Stimulated activated CD8-positive, alpha-beta memory T cell treated with anti-CD3 and anti-CD28 coated beads, Interleukin-4, amount 100 ng/mL, for 48 hours (primary cell): ENCODE results near the gene MPND.

ENCODE experiments used
- DNase-seq: peaks from one replicate; pipeline ENCODE4 v3.0.0-alpha.2; 2020

Gene MPND

DNA sequence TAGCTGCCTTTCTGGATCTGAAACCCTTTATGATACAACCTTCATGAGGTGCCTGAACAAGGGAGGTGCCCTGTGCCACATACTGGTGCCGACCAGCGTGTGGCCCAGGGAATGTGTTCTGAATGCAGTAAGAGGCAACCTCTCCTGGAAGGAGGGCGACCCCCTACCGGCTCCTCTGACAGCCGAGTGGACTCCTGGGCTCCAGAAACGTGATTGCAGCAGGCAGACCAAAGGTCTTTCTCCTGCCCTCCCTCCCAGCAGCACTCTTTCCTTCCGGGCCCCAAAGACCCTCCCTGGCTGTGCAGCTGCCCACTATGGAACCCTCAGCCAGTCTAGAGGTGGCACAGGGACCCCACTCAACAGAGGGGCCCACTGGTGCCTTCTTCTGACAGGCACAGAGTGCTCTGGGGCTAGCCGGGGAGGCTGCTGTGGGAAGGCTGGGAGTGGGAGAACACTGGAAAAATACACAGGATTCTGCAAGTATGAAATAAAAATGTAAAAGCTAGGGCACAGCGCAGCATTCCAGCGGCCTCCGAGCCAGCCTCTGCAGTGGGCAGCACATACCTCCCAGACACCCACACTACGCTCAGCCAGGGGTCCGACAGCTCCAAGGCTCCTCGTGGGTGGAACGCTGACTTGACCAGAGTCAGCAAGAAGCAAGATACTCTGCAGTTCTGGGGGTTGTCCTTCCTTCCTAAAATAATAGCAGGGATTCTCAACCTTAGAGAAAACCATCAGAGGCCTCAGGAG is 42.1 kb downstream of the MPND start:
- DNase-seq: no peak

DNA sequence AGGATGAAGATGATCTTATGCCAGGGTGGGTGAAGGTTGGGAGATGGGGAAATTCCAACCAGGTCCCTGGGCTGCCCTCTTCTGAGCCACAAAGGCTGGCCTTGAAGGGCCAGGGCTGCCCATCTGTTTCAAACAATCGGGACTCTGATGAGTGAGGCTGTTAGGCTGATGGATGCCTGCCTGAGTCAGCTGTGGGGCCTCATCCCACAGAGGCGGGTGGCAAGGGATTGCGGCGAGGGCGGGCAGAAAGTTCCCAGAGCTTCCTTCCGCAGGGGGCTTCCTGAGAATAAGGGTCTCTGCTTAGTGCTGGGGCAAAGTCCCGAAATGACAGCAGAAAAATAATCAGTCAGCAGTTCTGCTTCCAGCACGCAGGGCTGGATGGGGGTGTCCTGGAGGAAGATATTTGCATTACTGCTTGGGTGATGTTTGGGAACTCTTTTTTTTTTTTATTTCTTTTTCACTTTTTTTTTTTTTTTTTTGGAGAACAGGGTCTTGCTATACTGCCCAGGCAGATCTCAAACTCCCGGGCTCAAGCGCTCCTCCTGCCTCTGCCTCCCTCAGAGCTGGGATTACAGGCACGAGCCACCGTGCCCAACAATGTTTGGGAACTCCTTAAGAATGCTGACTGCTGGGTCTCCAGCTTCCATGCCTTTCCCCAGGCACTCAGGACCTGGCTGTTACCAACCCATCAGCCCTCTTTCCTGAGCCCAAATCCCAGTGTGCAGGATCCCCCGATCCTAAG is 42.9 kb downstream of the MPND start:
- no peak for DNase-seq

DNA sequence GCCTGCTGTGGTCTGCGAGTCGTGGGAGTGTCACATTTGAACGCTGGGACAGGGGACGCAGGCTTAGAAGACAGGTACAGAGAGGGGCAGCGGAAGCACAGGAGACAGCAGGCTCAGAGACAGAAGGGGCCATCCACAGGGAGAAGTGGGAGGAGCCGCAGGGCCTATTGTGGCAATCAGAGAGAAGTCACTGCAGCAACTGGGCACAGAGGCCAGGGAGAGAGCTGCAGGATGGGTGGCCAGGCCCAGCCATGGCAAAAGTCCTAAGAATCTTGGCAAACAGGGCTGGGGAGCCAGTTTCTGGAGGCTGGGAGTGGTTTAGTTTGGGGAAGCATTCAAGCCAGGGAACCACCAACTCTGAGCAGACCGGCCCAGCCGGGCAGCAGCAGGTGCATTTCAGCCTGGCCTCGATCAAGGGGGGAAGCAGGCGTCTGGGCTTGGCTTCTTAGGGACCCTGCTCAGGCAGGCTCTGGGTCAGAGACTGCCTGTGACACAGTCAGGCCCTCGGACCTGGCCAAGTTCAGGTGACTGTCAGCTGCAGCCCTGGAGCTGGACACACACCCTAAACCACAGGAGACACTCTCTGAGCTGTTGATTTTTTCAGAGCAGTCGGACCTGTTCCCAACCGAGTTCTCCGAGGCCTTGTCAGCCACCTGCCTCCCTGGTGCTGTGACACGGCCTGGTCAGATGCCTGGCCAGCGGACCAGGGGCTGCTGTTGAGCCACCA is 45.1 kb downstream of the MPND start:
- DNase-seq: no peak

DNA sequence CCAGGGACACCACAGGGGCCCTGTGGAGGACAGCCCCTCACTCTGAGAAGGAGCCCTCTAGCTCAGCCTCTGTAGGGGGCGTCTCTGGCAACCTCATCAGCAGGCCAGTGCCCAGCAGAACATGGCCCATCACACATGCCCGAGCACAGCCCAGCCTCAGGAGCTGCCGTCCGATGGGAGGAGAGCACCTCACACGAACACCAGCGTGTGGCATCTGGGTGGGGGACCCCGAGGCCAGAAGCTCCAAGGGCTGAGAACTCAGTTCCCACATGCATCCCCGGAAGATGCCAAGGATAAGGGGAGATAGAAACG is 45.7 kb downstream of the MPND start:
- no peak for DNase-seq

DNA sequence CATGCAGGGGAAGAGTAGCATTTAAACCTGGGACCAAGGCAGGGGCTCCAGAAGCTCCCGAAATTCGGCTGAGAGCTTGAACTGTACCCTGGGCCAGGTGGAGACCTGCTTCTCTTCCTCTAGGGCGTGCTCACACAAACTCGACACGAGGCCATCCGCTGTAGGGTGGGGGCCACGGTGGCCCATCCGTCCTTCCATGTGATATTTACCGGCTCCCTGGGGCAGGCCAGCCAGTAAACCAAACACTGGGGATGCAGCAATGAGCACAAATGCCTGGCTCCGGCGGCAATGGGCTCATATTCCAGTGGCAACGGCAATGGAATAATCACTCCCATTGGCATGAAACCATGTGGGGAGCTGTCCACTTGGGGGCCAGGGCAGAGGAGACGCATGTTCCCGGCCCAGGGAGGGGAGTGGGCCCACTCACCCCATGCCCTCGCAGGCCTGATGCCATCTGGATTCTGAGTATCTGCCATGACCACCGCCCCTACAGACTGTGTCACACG is 46.2 kb downstream of the MPND start:
- no peak for DNase-seq

DNA sequence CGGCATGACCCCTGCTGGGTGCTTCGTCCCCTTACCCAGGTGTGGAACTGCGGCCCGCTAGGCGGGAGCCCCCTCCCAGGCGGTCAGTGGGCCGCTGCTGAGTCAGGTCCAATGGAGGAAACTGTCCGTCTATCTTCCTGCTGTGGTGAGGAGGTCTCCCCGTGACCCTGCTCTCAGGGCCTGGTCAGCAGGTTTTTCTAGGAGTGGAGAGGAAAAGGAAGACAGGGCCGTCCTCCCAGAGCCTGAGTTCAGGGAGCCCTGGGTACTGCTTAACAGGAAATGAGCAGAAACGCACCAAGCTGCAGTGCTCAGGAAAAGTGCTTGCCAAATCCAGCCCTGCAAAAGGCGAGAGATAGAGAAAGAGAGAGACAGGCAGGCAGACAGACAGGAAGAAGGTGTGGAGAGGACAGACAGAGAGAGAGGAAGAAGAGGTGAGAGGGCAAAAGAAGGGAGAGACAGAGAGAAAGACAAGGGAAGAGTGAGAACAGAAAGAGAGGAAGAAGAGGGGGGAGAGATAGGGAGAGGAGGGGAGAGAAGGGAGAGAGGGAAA is 46.7 kb downstream of the MPND start:
- no peak for DNase-seq

DNA sequence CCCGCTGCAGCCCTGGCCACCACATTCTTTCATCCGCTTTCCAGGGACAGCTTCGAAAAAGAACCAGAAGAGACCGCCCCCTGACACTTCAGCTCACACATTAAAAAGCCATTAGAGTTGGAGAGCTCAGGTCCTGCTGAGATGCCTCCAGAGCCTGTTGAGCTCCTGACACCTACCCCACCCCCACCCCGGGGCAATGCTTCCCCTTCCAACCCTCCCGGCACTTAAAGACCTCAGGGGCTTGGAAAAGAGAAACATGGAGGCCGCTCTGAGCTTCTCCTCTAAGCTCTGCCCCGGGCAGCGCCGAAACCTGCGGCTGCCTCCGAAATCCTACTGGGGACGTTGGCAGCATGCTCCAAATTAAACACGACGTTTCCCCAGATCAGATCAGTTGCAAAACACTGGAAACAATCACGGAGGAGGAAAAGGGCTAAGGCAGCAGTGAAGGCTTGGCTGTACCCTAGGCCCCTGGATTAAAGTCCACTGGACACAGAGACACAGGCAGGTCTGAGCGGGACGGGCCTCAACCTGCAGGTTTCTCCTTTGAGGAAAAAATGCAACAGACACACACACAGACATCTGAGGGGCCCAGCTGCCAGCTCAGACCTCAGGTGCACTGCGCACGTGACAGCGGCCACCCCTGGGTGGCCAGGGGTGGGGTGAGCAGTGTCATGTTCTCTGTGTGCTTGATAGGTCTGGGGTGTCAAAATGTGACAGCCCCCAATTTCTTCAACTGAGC is 47.4 kb downstream of the MPND start:
- no peak for DNase-seq

DNA sequence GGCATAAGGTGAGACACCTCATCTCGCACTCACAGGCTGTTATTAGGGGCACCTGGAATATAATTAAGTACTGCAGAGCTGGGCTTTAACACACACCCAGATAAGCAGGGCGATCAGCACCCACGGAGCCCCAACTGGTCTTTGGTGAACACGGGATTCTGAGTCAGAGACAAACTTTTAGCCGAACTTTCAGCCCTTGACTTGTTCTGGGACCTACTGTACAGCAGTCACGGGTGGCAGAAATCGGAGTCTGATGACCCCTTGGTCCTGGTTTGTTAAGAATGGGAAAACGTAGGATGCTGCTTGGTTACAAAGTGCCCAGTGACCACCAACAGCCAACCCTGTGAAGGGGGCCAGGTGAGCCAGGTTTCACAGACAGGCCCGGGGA is 47.9 kb downstream of the MPND start:
- DNase-seq: no peak

DNA sequence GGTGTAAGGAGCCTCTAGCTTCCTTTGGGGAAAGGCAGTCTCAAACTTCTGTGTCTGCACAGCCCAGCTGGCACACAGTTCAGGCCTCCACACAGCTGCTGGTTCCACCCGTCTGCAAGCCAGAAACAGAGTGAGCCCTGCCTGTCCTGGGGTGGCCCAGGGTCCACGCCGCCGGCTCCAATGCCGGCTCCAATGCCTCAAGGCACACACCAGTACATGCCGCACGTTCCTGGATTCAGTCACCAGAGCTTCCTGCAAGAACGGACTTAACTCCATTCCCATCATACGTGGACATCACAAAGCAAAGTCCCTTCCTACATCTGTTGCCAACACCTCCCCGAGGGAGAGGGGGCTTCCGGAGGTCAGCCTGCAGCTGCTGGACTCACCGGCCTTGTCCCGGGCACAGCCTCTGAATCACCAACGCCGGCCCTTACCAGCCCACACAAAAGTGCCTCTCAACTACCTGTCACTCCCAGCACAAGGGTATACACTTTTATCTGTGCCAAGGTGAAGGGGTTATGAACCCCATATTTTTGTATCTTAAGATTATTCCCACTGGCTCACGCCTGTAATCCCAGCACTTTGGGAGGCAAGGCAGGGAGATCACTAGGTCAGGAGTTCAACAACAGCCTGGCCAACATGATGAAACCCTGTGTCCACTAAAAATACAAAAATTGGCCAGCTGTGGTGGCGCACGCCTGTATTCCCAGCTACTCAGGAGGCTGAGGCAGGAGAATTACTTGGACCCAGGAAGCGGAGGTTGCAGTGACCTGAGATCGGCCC is 48.5 kb downstream of the MPND start:
- no peak for DNase-seq

DNA sequence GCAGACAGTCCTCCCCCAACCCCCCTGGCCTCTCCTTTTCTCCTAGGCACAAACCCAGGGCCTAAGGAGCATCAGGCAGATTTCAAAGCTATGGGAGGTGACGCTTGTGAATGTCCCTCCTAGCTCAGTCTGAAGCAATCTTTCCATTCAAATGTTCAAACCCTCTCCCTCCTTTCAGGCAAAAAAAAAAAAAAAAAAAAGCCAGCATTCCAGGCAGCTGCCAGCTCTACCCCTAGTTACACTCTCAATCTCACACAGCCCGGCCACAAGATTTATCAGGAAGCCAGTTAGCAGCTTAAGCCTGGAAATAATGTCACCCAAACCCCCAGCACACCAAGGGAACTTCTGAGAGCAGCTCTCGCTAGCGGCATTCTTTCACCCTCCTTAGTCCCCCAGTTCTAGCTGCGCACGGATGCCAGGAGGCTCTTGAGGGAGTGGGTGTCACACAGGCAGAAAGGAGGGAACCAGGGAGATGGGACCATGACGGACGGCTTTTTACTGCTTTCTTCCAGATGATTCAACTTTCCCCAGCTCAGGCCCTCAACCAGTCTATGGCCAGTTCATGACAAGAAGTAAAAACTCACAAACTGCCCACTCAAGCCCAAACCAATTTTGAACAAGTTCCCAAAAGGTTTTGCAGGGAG is 50.7 kb downstream of the MPND start:
- no peak for DNase-seq

DNA sequence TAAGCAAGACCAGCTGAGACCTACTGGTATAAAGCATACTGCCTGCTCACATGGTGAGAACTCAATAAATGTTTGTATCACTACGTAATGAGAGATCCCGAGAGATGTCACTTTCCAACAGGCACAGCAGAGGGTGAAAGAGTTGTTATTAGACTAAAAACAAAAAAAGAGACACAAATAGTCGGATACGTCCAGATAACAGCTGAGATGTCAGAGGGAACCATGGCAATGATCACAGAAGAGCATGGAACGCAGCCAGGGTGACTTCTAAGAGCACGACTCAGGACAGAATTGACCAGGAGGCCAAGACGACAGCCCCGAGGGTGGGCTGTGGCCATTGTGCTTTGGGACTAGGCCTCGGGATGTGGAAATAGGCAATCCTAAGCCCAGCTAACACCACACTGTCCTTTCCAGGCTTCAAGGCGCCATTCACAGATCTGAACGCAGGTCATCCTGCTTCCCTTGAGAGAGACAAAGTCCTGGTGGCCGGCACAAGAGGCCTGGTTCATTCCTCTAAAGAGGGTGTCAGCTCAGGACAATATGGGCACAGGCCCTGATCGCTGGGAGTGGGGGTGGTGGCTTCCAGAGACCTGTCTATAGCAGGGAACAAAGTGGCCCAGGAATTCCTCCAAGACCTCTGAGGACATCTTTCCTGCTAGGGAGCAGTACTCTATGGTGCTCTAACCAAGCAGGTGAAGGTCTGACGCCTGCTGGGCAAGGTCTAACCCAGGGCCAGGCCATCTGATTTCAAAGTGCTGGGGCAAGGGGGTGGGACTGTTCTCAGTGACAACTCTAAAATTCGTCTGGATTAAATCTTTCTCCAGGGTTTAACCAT is 53.8 kb downstream of the MPND start:
- no peak for DNase-seq

DNA sequence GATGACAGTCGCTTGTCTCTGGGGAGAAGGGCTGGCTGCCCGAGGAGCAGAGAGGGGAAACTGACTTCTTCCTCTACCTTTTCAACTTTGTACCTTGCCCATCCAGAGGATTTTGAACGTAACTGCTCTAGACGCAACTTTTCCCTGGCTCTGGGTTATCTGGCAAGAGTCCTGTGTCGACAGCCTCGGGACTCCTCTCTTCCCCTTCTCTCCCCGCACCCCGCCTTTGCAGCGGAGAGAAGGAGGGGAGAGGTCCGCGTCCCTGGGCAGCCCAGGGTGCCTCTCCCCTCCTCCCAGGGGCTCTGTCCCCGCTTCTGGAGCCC is 56.4 kb downstream of the MPND start:
- peak; percentile 51 for DNase-seq

DNA sequence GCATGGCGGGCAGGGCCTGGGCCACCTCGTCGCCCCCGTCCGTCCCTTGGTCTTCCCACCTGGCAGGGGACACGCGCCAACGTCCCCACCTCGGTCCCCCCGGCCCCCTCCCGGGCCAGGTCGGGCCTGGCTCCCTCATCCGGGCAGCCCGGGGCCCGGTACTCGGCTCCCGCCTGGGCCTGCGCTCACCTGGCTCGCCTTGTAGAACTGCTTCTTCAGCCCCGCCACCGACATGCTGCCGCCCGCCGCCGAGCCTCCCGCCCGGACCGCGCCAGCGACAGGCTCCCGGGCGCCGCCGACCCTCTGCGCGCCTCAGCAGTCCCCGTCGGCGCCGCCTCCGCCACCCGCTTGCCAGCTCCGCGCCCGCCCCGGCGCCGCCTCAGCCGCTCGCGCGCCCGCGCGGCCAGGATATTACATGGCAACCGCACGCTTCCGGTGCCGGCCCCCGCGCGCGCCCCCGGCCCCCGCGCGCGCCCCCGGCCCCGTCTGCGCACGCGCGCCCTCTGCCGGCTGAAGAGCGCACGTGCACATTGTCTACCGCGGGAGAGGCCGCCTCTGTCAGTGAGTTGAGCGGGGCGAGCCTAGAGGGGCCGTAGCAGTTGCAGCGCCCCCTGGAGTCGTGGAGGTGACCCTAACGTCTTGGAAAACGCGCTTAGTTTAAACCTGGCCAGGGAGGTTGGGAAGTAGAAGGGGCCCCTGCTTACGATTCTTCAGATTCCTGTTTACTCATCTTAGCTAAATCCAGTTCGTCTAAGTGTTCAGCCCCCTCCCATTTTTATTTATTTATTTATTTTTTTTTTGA is 57.0 kb downstream of the MPND start, which contains the start of gene SH3GL1:
SH3GL1 (minus strand) TSS at position 413 of the 802 bp plus-strand sequence; CDS start at position 234, 179 bp downstream.
- DNase-seq: peak; percentile 95

DNA sequence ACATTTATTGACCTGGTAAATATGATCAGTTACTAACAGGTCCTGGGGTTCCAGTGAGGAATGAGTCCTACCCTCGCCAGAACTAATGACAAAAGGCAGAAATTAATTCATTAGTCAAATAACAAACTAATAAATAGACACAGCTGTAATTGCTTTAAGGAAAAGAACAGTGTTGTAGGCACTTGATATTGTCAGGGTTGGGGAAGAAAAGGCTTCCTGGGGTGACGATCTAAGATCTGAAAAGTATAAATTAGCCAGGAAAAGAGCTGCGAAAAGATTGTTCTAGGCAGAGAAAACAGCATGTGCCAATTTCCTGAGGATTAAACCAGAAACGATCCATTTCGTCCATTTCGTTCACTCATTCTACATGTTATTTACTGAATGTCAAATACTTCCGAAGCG is 58.4 kb downstream of the MPND start:
- DNase-seq: no peak

DNA sequence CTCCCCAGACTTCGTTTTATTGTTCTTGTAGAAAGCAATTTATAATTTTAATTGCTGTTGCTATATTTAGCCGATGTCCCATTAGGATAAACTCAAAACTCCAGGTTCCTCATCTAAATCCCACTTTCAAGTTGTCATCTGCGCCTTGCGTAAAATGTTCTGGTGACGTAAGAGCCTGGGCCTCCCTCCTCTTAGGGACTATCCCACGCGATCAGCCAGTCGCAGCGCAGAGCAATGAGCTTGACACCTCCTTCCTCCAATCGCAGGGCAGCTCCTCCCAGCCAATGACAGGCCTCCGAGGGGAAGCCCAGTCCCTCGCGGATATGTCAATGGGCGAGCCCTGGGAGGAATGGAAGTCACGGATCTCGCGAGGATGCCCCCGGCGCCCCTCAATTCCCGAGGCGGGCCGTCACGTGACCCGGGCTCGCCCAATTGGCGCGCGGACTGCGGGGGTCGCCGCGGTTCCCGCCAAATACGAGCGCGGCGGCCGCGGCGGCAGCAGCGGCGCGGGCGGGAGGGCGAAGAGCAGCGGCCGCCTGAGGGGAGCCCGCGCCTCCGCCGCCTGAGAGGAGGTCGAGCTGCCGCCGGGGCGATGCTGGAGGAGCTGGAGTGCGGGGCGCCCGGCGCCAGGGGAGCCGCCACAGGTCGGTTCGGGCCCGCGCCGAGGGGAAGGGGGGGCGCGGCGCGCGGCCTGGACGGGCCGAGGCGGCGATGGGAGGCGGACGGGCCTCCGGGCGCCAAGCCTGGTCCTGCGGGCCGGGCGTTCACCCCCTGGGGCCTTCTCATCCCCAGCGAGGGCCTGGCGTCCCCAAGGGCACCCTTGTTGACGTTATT is 59.0 kb downstream of the MPND start, which contains the start of gene CHAF1A:
CHAF1A (plus strand) TSS at position 470 of the 834 bp plus-strand sequence; CDS start at position 593, 123 bp downstream.
- peak; percentile 99 for DNase-seq

DNA sequence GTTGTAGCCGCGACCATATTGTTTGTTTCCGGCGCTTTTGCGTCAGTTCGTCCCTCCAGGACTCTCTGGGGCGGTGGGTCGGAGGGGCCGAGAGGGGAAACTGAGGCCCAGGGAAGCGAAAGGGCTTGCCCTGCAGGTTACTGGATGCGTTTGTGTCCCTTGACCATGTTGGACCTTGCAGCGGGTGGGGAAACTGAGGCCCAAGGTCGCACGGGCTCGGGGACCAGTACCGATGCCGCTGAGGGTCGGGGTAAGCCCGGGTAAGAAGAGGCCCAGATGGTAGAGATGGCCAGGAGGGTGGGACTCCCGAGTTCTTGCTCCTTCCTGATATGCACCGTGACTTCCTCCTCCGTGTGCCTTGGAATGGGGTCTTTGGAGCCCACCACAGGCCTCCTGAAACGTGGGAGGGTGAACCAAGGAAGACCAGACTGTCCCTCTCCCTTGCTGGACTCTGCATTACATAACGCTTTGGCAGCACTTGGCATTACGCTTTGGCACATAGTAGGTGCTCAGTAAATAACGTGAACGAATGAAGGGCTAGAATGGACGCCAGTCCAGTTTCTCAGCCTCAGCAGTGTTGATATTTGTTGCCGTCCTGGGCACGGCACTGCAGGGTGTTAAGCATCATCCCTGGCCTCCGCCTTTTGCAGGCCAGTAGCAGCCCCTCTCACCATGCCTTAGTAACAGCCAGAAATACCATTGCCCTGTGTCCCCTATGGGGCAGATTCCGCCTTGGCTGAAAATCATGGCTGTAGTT is 59.8 kb downstream of the MPND start:
- DNase-seq: peak; percentile 33

DNA sequence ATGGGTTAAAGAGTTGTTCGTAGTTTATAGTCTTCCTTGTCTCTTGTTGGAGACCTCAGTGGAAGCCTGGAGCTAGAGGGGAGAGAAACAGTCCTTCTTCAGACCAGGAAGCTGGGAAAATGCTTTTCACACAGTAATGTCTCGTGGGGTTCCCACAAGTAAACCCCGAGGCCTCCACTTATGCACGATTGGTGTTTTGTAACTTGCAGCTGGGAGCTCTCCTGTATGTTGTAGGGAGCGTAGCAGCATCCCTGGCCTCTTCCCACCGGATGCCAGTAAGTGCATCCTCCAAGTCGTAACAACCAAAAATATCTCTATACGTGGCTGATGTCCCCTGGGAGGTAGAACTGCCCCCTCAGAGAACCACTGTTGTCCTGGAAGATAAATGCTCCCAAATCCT is 62.6 kb downstream of the MPND start:
- DNase-seq: no peak

DNA sequence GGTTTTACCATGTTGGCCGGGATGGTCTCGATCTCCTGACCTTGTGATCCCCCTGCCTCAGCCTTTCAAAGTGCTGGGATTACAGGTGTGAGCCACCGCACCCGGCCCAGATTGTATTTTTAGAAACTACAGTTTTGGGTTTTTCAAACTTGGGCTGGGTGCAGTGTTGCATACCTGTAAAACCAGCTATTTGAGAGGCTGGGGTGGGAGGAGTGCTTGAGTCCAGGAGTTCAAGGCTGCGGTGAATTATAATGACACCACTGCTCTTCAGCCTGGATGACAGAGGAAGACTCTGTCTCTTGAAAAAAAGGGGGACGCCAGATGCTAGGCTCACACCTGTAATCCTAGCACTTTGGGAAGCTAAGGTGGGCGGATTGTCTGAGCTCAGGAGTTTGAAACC is 63.3 kb downstream of the MPND start:
- DNase-seq: no peak
